Measurements from ENCODE around the gene EPB41L3.

DNA sequence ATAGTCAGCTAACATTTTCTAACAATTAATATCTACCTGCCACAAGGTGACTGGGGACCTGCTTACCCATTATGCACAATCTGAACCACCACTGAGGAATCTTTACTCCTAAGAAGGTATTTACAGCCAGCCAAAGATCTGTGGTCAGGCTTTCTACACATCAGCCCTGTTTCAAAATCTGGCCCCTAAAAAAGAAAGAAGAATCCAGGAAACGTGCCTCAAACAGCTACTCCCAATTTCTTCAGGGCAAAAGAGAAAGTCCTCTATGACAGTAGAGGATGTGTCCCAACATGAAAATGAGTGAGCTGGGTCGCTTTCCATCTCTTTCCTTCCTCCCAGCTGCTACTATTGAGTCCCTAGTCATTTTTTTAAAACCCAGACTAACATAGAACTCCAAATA is 79.5 kb downstream of the EPB41L3 start:
- TF ChIP-seq EZH2 (IDR thresholded peaks at IDR 0.05; ENCODE audit: low read length): no peak
- TF ChIP-seq, protein P1, sequence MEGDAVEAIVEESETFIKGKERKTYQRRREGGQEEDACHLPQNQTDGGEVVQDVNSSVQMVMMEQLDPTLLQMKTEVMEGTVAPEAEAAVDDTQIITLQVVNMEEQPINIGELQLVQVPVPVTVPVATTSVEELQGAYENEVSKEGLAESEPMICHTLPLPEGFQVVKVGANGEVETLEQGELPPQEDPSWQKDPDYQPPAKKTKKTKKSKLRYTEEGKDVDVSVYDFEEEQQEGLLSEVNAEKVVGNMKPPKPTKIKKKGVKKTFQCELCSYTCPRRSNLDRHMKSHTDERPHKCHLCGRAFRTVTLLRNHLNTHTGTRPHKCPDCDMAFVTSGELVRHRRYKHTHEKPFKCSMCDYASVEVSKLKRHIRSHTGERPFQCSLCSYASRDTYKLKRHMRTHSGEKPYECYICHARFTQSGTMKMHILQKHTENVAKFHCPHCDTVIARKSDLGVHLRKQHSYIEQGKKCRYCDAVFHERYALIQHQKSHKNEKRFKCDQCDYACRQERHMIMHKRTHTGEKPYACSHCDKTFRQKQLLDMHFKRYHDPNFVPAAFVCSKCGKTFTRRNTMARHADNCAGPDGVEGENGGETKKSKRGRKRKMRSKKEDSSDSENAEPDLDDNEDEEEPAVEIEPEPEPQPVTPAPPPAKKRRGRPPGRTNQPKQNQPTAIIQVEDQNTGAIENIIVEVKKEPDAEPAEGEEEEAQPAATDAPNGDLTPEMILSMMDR (optimal IDR thresholded peaks at IDR 0.05 in 1 of 3, IDR thresholded peaks at IDR 0.05 in 1 of 3, conservative IDR thresholded peaks at IDR 0.05 in 1 of 3; ENCODE audit: extremely low read depth in 1 of 3, insufficient read depth in 2 of 3, low read length in 3 of 3): no peak

Measured in keratinocyte (primary cell).